ENCODE measurements around the gene UNKL. TPM values are rescaled to one million over a fixed set of nuclear protein-coding genes. Genes with fewer than 3 reads are reported as not detected.

Gene UNKL
- total and polyA plus RNA-seq, 2 of the 8 experiments (the other 6 are each of a cell fraction or from before 2014, with no cell fraction given) = 25.1 to 31.8 TPM

DNA sequence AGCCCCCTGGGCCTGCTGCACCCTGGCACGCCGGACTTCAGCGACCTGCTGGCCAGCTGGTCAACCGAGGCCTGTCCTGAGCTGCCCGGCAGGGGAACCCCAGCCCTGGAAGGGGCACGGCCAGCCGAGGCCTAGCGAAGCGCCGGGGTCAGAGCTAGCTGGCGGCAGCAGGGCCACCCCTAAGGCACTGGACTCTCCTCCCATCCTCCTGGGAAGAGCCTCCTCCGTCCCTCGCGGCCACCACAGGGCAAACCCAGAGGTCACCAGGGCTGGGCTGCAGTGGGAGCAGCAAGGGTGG lies 18.7 kb upstream of the UNKL start:
- Histone ChIP-seq H2AFZ (ENCODE audit: low read length) (no peak overlapping the region), H3K18ac (ENCODE audit: extremely low read depth, low read length) (no peak overlapping the region), H3K4me3 (ENCODE audit: extremely low read depth in 1 of 4, insufficient read depth in 2 of 4, low read depth in 3 of 4, low read length in 4 of 4) (no peak overlapping the region), H3K4me1 (replicated peaks in 1 of 4; ENCODE audit: control insufficient read depth in 3 of 4, insufficient read depth in 4 of 4, low read length in 3 of 4) (no peaks in the 10 kb centered on the region; a peak in 2 of 7 replicates), H3K23me2 (ENCODE audit: low read depth, low read length) (no peaks in the 10 kb centered on the region), H4K5ac (ENCODE audit: insufficient read length, low read depth, low read length) (no peak overlapping the region), H3K56ac (replicated peaks; ENCODE audit: insufficient read length, low read depth, low read length) (peak overlapping the region; percentile 30), H2BK15ac (ENCODE audit: low read length) (no peak overlapping the region), H3K79me1 (ENCODE audit: low read depth, low read length) (no peaks in the 10 kb centered on the region), H3K36me3 (ENCODE audit: control insufficient read depth in 2 of 4, insufficient read depth in 4 of 4, low read length in 3 of 4) (no peaks in the 10 kb centered on the region), H2AK5ac (ENCODE audit: low read depth, low read length) (no peak overlapping the region), H3K23ac (ENCODE audit: insufficient read length) (no peak overlapping the region), H3K27ac (ENCODE audit: low read depth, low read length) (no peak overlapping the region), H3K4me2 (ENCODE audit: insufficient read depth in 1 of 2, low read depth in 2 of 2, low read length in 2 of 2) (no peak overlapping the region), H4K20me1 (replicated peaks in 1 of 2; ENCODE audit: control insufficient read depth in 1 of 2, insufficient read depth in 2 of 2, low read length in 2 of 2) (no peaks in the 10 kb centered on the region), H4K8ac (ENCODE audit: extremely low read depth, insufficient read depth, low read length) (peak overlapping the region; percentile 68), H3K9me3 (ENCODE audit: insufficient read depth in 2 of 2, low read depth in 1 of 2, low read length in 1 of 2) (no peaks in the 10 kb centered on the region), H2BK12ac (ENCODE audit: low read depth, low read length) (no peak overlapping the region), H3K27me3 (replicated peaks in 1 of 4; ENCODE audit: control insufficient read depth in 3 of 4, extremely low read depth in 1 of 4, insufficient read depth in 3 of 4, low read length in 3 of 4) (no peaks in the 10 kb centered on the region), H3K14ac (ENCODE audit: insufficient read length) (no peak overlapping the region), H3K9ac (replicated peaks in 1 of 4; ENCODE audit: extremely low read depth in 1 of 4, low read depth in 3 of 4, low read length in 3 of 4) (no peak overlapping the region), H4K91ac (replicated peaks; ENCODE audit: insufficient read length, low read length) (no peak overlapping the region), H2BK20ac (ENCODE audit: low read length) (no peak overlapping the region), H3K4ac (replicated peaks; ENCODE audit: insufficient read length, low read depth, low read length) (no peak overlapping the region), H3K79me2 (ENCODE audit: control insufficient read depth in 1 of 2, insufficient read depth in 2 of 2, low read length in 2 of 2) (no peaks in the 10 kb centered on the region), H2BK120ac (replicated peaks; ENCODE audit: low read depth, low read length) (no peak overlapping the region), H2BK5ac (ENCODE audit: low read depth, low read length) (no peak overlapping the region)
- ChIA-PET CTCF (ENCODE audit: partially characterized antibody) (interaction anchor here (0.6 to 1.7 kb wide), 6 partner anchors 8 to 111 kb away, joined by 3 to 8 read pairs (median 3); no protein-coding TSS in a partner anchor), POLR2A (ENCODE audit: partially characterized antibody) (interaction anchor here (1.1 to 2.4 kb wide), 6 partner anchors 10 to 84 kb away, joined by 3 to 10 read pairs (median 3); partner anchors contain the start of genes UNKL and UQCC4)
- TF ChIP-seq SP1 (IDR thresholded peaks at IDR 0.05; ENCODE audit: low read depth, low read length) = no peak
- FAIRE-seq = no peak
- no peak for DNase-seq (ENCODE audit: low read depth in 1 of 2, low spot score in 2 of 2)
- WGBS, 2 experiments (ENCODE audit: extremely low coverage in 1 of 2, insufficient coverage in 1 of 2, insufficient read length in 1 of 2, insufficient replicate concordance in 2 of 2, low coverage in 1 of 2, low lambda C conversion rate in 2 of 2, missing lambda C conversion rate in 1 of 2) = 92% methylated on average over 12 of the region's 14 CpGs; no CpG with 5 or more reads in 1 of the 2 experiments
